Motor neuron (in vitro differentiated cells): ENCODE data around the gene ESRRG. TPM values are rescaled to one million over a fixed set of nuclear protein-coding genes. Genes with fewer than 3 reads are reported as not detected.

ENCODE experiments used
- ATAC-seq, 8 experiments: fragments of 200-7000 bp; cut with Tn5 transposase; replicated peaks in 6 of 8; 2 replicates each; pipeline ENCODE4 v1.8.0; 2021; ENCODE audit warnings: mild to moderate bottlenecking in 8 of 8, moderate library complexity in 8 of 8
- H3K27ac ChIP-seq, 2 donors: fragments of 250-450 bp; sonication (Bioruptor Pico); 2 replicates each; pipeline ENCODE4 v1.9.0; 2021; ENCODE audit warnings: antibody characterized with exemption in 2 of 2, mild to moderate bottlenecking in 2 of 2, moderate library complexity in 1 of 2
- H3K4me1 ChIP-seq, 2 donors: fragments of 250-450 bp; sonication (Bioruptor Pico); replicated peaks in 1 of 2; 2 replicates each; pipeline ENCODE4 v1.6.1; 2021; ENCODE audit warnings: antibody characterized with exemption in 2 of 2, mild to moderate bottlenecking in 2 of 2, moderate library complexity in 1 of 2
- H3K4me3 ChIP-seq, 5 donors: fragments of 250-450 bp; sonication (Bioruptor Pico); 2 replicates each; pipeline ENCODE4 v1.9.0; 2021; ENCODE audit warnings: antibody characterized with exemption in 5 of 5, mild to moderate bottlenecking in 5 of 5, moderate library complexity in 4 of 5
- WGBS, 10 experiments: fragments of 450-650 bp; shearing (Covaris generic); methylation state at CpG; one replicate each; pipeline ENCODE4 v1.0.0; 2022; 5-methylcytosine and 5-hydroxymethylcytosine counted together
- in situ Hi-C, 9 experiments: fragments of 400-800 bp; cut with MboI; loops; one replicate each; pipeline ENCODE4 v1.15.0; 2021; ENCODE audit warnings: low sequenced_read_pairs in 9 of 9, low pct_unique_long_range_greater_than_20kb in 2 of 9; ENCODE audit not compliant: unreplicated experiment in 9 of 9
- total RNA-seq, 8 experiments: library from RNA; unstranded; fragments of 300-600 nt; gene quantifications; 2 replicates each; pipeline versions ENCODE4 v1.2.3 to v1.2.4, GENCODE V29; 2022

Gene ESRRG
- total RNA-seq, 8 experiments from 2014 or later, result 0.31 to 67.1 (median 32.6) TPM

GRCh38 chr1:216459651-216460207 is 263.5 kb downstream of the ESRRG start:
- ATAC-seq, result peak in 4 of 8 experiments; percentile 26 to 66 (median 54)
- Histone ChIP-seq H3K4me1 (no peaks in the 10 kb centered on the region), H3K4me3 (no peak overlapping the region), H3K27ac (no peak overlapping the region)
- in situ Hi-C loops, result no loop called here
- WGBS, 10 experiments, result 7 to 100% (median 77%) methylated on average over 1 to 3 of the region's 3 CpGs

- Histone ChIP-seq H3K27ac (no peak overlapping the region), H3K4me1 (peaks cover 0 to 1% of the 10 kb centered on the region in 2 donors), H3K4me3 (no peak overlapping the region)
- ATAC-seq, result peak in 4 of 8 experiments; percentile 39 to 73 (median 50)
- in situ Hi-C loops, result no loop called here
Measured at GRCh38 chr1:216458812-216459211, 264.4 kb downstream of the ESRRG start.

GRCh38 chr1:216457356-216457755 is 265.9 kb downstream of the ESRRG start:
- H3K27ac ChIP-seq, result no peak overlapping the region
- no peak overlapping the region for H3K4me3 ChIP-seq
- no peak for ATAC-seq
- in situ Hi-C loops, result no loop called here
- H3K4me1 ChIP-seq, result peaks cover 0 to 4% of the 10 kb centered on the region in 2 donors

- in situ Hi-C loops, result no loop called here
- H3K4me1 ChIP-seq, result peaks cover 0 to 4% of the 10 kb centered on the region in 2 donors
- 0 to 100% (median 79%) methylated on average over 1 to 3 of the region's 3 CpGs; no CpG with 5 or more reads in 3 of the 10 experiments for WGBS, 10 experiments
- no peak overlapping the region for H3K4me3 ChIP-seq
- H3K27ac ChIP-seq, result no peak overlapping the region
- peak in 7 of 8 experiments; percentile 51 to 85 (median 57) for ATAC-seq
Measured at GRCh38 chr1:216456682-216457081, 266.5 kb downstream of the ESRRG start.

GRCh38 chr1:216453777-216454176 is 269.5 kb downstream of the ESRRG start:
- WGBS, 10 experiments, result 5 to 100% (median 17%) methylated on average over 1 to 2 of the region's 2 CpGs; no CpG with 5 or more reads in 1 of the 10 experiments
- peak in 1 of 8 experiments; percentile 47 for ATAC-seq
- no peak overlapping the region for H3K4me3 ChIP-seq
- in situ Hi-C loops, result no loop called here
- H3K4me1 ChIP-seq, result peaks cover 0 to 4% of the 10 kb centered on the region in 2 donors
- no peak overlapping the region for H3K27ac ChIP-seq
